IMR-90 (cell line): ENCODE data around the gene TFAP2B. TPM values are rescaled to one million over a fixed set of nuclear protein-coding genes. Genes with fewer than 3 reads are reported as not detected.

ENCODE experiments used
- ATAC-seq: fragments of 200-7000 bp; cut with Tn5 transposase; 2 replicates; pipeline ENCODE4 v1.9.1; 2020; ENCODE audit warnings: low read depth, mild to moderate bottlenecking, moderate library complexity
- BruUV-seq: library from RNA; stranded (reverse); fragments of 400-500 nt; replicated peaks from 2 replicates; lab custom pipeline; 2021; lab: Mats Ljungman, UMichigan
- CTCF ChIA-PET: fragments of 300-600 bp; formaldehyde crosslinking; extraction: SDS; loops from one replicate; lab custom pipeline; 2021; ENCODE audit warnings: antibody characterized with exemption; lab: Yijun Ruan, JAX
- POLR2A ChIA-PET: fragments of 300-600 bp; sonication (Branson Sonifier 250); formaldehyde crosslinking; loops from one replicate; lab custom pipeline; 2022; ENCODE audit warnings: antibody characterized with exemption; ENCODE audit not compliant: unreplicated experiment; lab: Charles Lee
- DNase-seq: peaks from one replicate; pipeline ENCODE4 v3.0.0; 2013
- H2AFZ ChIP-seq: replicated peaks from 2 replicates; pipeline ENCODE3; 2013; ENCODE audit warnings: low read length, mild to moderate bottlenecking; ENCODE audit not compliant: poor library complexity
- H2AK5ac ChIP-seq: 2 replicates; pipeline ENCODE4 v1.6.1; 2013; ENCODE audit warnings: low read depth, low read length, inconsistent platforms
- H2AK9ac ChIP-seq: replicated peaks from 2 replicates; pipeline ENCODE3; 2013; ENCODE audit warnings: mild to moderate bottlenecking, low read depth, low read length, moderate library complexity; ENCODE audit not compliant: poor library complexity
- H2BK120ac ChIP-seq: 2 replicates; pipeline ENCODE4 v1.6.1; 2013; ENCODE audit warnings: low read depth, low read length, inconsistent platforms
- H2BK15ac ChIP-seq: 3 replicates; pipeline ENCODE4 v1.6.1; 2013; ENCODE audit warnings: low read depth, low read length, inconsistent platforms
- H2BK20ac ChIP-seq: 2 replicates; pipeline ENCODE4 v1.6.1; 2013; ENCODE audit warnings: low read depth, mild to moderate bottlenecking, inconsistent platforms, low read length, moderate library complexity
- H2BK5ac ChIP-seq: 2 replicates; pipeline ENCODE4 v1.6.1; 2013; ENCODE audit warnings: mild to moderate bottlenecking, low read depth, low read length, inconsistent platforms; ENCODE audit not compliant: poor library complexity, severe bottlenecking
- H3K14ac ChIP-seq: replicated peaks from 2 replicates; pipeline ENCODE4 v1.6.1; 2013; ENCODE audit warnings: low read depth, low read length, inconsistent platforms
- H3K18ac ChIP-seq: 2 replicates; pipeline ENCODE4 v1.6.1; 2013; ENCODE audit warnings: low read depth, low read length, control low read depth
- H3K23ac ChIP-seq: 2 replicates; pipeline ENCODE4 v1.6.1; 2013; ENCODE audit warnings: low read depth, low read length, inconsistent platforms
- H3K27ac ChIP-seq: 2 replicates; pipeline ENCODE4 v1.5.1; 2013; ENCODE audit warnings: mild to moderate bottlenecking, control low read depth, low read length; ENCODE audit not compliant: insufficient read depth
- H3K27me3 ChIP-seq: 2 replicates; pipeline ENCODE4 v1.6.1; 2013; ENCODE audit warnings: low read length; ENCODE audit not compliant: control insufficient read depth, insufficient read depth
- H3K36me3 ChIP-seq: 2 replicates; pipeline ENCODE4 v1.6.1; 2013; ENCODE audit warnings: low read length, mixed read lengths; ENCODE audit not compliant: control insufficient read depth, insufficient read depth
- H3K4ac ChIP-seq: 2 replicates; pipeline ENCODE4 v1.6.1; 2013; ENCODE audit warnings: low read depth, low read length, inconsistent platforms
- H3K4me1 ChIP-seq: 2 replicates; pipeline ENCODE4 v1.6.1; 2013; ENCODE audit warnings: low read length, mixed read lengths; ENCODE audit not compliant: control insufficient read depth, insufficient read depth
- H3K4me2 ChIP-seq: 2 replicates; pipeline ENCODE4 v1.6.1; 2013; ENCODE audit warnings: low read depth, mild to moderate bottlenecking, control low read depth, low read length, moderate library complexity
- H3K4me3 ChIP-seq: 2 replicates; pipeline ENCODE4 v1.5.1; 2013; ENCODE audit warnings: low read depth, mild to moderate bottlenecking, control low read depth, low read length, moderate library complexity; ENCODE audit not compliant: insufficient read depth
- H3K56ac ChIP-seq: 2 replicates; pipeline ENCODE4 v1.6.1; 2013; ENCODE audit warnings: low read length, inconsistent platforms; ENCODE audit not compliant: insufficient read depth; ENCODE audit errors: extremely low read depth
- H3K79me1 ChIP-seq, 2 experiments: 2 replicates each; pipeline ENCODE4 v1.6.1; 2013; ENCODE audit warnings: low read length in 2 of 2, inconsistent platforms in 1 of 2, low read depth in 1 of 2
- H3K9ac ChIP-seq: 2 replicates; pipeline ENCODE4 v1.6.1; 2013; ENCODE audit warnings: low read depth, low read length, control low read depth
- H3K9me1 ChIP-seq: 2 replicates; pipeline ENCODE4 v1.6.1; 2013; ENCODE audit warnings: low read length, inconsistent platforms; ENCODE audit not compliant: insufficient read depth
- H3K9me3 ChIP-seq: 2 replicates; pipeline ENCODE4 v1.6.1; 2013; ENCODE audit warnings: low read length; ENCODE audit not compliant: control insufficient read depth, insufficient read depth
- H4K20me1 ChIP-seq: 2 replicates; pipeline ENCODE4 v1.6.1; 2013; ENCODE audit warnings: low read length, inconsistent platforms; ENCODE audit not compliant: insufficient read depth
- H4K5ac ChIP-seq: 2 replicates; pipeline ENCODE4 v1.6.1; 2013; ENCODE audit warnings: mild to moderate bottlenecking, low read depth, low read length, control low read depth
- H4K8ac ChIP-seq, 2 experiments: 2 replicates each; pipeline ENCODE4 v1.6.1; 2013; ENCODE audit warnings: low read depth in 2 of 2, low read length in 2 of 2, control low read depth in 1 of 2, inconsistent platforms in 1 of 2
- H4K91ac ChIP-seq: 2 replicates; pipeline ENCODE4 v1.6.1; 2013; ENCODE audit warnings: low read depth, low read length, inconsistent platforms; ENCODE audit not compliant: insufficient read depth
- BHLHE40 ChIP-seq: fragments of 150-350 bp; IDR thresholded peaks from 2 replicates; pipeline ENCODE4 v1.6.1; 2016; ENCODE audit warnings: mild to moderate bottlenecking, low read depth, low read length
- CEBPB ChIP-seq: IDR thresholded peaks from 2 replicates; pipeline ENCODE4 v1.6.1; 2012; ENCODE audit warnings: low read depth, low read length, improper control_type of control experiment
- FOS ChIP-seq: fragments of 150-350 bp; IDR thresholded peaks from 2 replicates; pipeline ENCODE4 v1.6.1; 2016; ENCODE audit warnings: low read depth, low read length
- MAFK ChIP-seq: IDR thresholded peaks from 2 replicates; pipeline ENCODE4 v1.6.1; 2012; ENCODE audit warnings: low read depth, low read length, improper control_type of control experiment
- MXI1 ChIP-seq: IDR thresholded peaks from 2 replicates; pipeline ENCODE4 v1.6.1; 2012; ENCODE audit warnings: low read depth, mild to moderate bottlenecking, low read length, moderate library complexity, borderline replicate concordance
- NFE2L2 ChIP-seq: fragments of 150-350 bp; IDR thresholded peaks from 2 replicates; pipeline ENCODE4 v1.6.1; 2016; ENCODE audit warnings: low read depth, mild to moderate bottlenecking, low read length
- RAD21 ChIP-seq: IDR thresholded peaks from 2 replicates; pipeline ENCODE4 v1.6.1; 2012; ENCODE audit warnings: low read length, improper control_type of control experiment
- RFX5 ChIP-seq: IDR thresholded peaks from 2 replicates; pipeline ENCODE4 v1.8.0; 2012; ENCODE audit warnings: low read depth, mild to moderate bottlenecking, low read length, moderate library complexity
- SMC3 ChIP-seq: fragments of 150-350 bp; IDR thresholded peaks from 2 replicates; pipeline ENCODE4 v1.6.1; 2016; ENCODE audit warnings: low read depth, mild to moderate bottlenecking, antibody characterized with exemption, low read length, moderate library complexity
- dilution Hi-C: fragments of 300-500 bp; cut with HindIII; formaldehyde crosslinking; loops from one replicate; pipeline ENCODE4 v1.14.3; 2018; ENCODE audit warnings: low sequenced_read_pairs; ENCODE audit not compliant: unreplicated experiment
- in situ Hi-C: fragments of 300-500 bp; cut with MboI; formaldehyde crosslinking; loops from 3 replicates; pipeline ENCODE4 v1.14.3; 2019; ENCODE audit warnings: low sequenced_read_pairs, inconsistent platforms, mixed read lengths
- intact Hi-C: fragments of 100-400 bp; cut with micrococcal nuclease; formaldehyde crosslinking; loops from 2 replicates; pipeline ENCODE4 v1.10.0; 2022
- polyA plus RNA-seq, 3 experiments: library from polyadenylated mRNA; depleted of rRNA; stranded (reverse); fragments of >200 nt; gene quantifications; 2 replicates each; pipeline ENCODE4 v1.2.3, GENCODE V29; 2012; ENCODE audit warnings: low replicate concordance in 1 of 3
- total RNA-seq: library from RNA; depleted of rRNA; stranded (reverse); fragments of >200 nt; gene quantifications from 2 replicates; pipeline ENCODE4 v1.2.3, GENCODE V29; 2012
- TF ChIP-seq, protein P1 (sequence below): fragments of 150-350 bp; IDR thresholded peaks from 2 replicates; pipeline ENCODE4 v1.6.1; 2016; ENCODE audit warnings: low read depth, mild to moderate bottlenecking, low read length, moderate library complexity, borderline replicate concordance

TFAP2B gene
- total and polyA plus RNA-seq, 2 of the 4 experiments (the other 2 are of a cell fraction) = not detected

DNA sequence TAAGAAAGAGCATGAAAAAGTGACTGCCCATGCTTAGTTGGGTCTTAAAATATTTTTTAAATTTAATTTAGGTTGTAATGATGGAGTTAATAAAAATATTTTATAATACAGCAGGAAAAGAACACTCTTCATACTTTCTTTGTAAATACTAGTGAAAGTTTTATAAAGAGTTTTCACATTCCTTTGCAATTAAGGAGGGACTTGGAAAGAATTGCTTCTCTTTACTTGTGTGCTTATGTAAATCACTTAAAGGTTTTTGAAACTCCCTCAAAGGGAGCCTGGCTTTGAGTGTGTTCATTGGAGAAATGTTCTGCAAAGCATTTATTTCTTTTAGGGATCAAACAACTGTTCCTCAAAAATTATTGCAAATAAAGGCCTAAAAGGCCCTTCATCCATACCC lies 11.6 kb upstream of the TFAP2B start:
- TF ChIP-seq NFE2L2 (no peak), SMC3 (no peak), RFX5 (no peak), MXI1 (no peak), CEBPB (no peak), FOS (no peak), MAFK (no peak), BHLHE40 (no peak), RAD21 (no peak)
- TF ChIP-seq, protein P1, sequence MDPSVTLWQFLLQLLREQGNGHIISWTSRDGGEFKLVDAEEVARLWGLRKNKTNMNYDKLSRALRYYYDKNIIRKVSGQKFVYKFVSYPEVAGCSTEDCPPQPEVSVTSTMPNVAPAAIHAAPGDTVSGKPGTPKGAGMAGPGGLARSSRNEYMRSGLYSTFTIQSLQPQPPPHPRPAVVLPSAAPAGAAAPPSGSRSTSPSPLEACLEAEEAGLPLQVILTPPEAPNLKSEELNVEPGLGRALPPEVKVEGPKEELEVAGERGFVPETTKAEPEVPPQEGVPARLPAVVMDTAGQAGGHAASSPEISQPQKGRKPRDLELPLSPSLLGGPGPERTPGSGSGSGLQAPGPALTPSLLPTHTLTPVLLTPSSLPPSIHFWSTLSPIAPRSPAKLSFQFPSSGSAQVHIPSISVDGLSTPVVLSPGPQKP = no peak
- H2AFZ ChIP-seq = no peak overlapping the region
- no peak overlapping the region for H3K9ac ChIP-seq
- POLR2A ChIA-PET = no interaction called here
- CTCF ChIA-PET = no interaction called here
- in situ Hi-C loops = loop anchor here (25.0 kb wide), 1 partner anchor 1205 kb away; no protein-coding TSS in a partner anchor
- dilution Hi-C loops = no loop called here
- ATAC-seq (no peak), DNase-seq (no peak)
- H3K36me3 ChIP-seq = no peaks in the 10 kb centered on the region
- intact Hi-C loops = no loop called here
- H3K9me1 ChIP-seq = no peaks in the 10 kb centered on the region
- H2BK120ac ChIP-seq = no peak overlapping the region
- no peak overlapping the region for H2BK15ac ChIP-seq
- no peaks in the 10 kb centered on the region for H3K27me3 ChIP-seq
- no peak overlapping the region for H2BK20ac ChIP-seq
- no peak overlapping the region for H2AK5ac ChIP-seq
- H4K8ac ChIP-seq = no peak overlapping the region
- no peak overlapping the region for H3K56ac ChIP-seq
- H2BK5ac ChIP-seq = no peak overlapping the region
- no peak overlapping the region for H3K23ac ChIP-seq
- no peak overlapping the region for H2AK9ac ChIP-seq
- no peak overlapping the region for H3K14ac ChIP-seq
- no peak overlapping the region for H3K4me2 ChIP-seq
- no peak overlapping the region for H3K4ac ChIP-seq
- H3K18ac ChIP-seq = no peak overlapping the region
- no TSS peak for BruUV-seq
- no peaks in the 10 kb centered on the region for H3K9me3 ChIP-seq
- H3K4me1 ChIP-seq = no peaks in the 10 kb centered on the region
- H3K79me1 ChIP-seq = no peaks in the 10 kb centered on the region
- H3K27ac ChIP-seq = no peak overlapping the region
- H4K91ac ChIP-seq = no peak overlapping the region
- no peak overlapping the region for H4K5ac ChIP-seq
- H4K20me1 ChIP-seq = no peaks in the 10 kb centered on the region
- no peak overlapping the region for H3K4me3 ChIP-seq
